WERI-Rb-1 (cell line): Measurements from ENCODE around the gene MOB2.

ENCODE experiments used
- DNase-seq: peaks from one replicate; pipeline ENCODE4 v3.0.0-alpha.2; 2020
- H3K27ac ChIP-seq: fragments of 250-450 bp; sonication (Bioruptor Pico); 2 replicates; pipeline ENCODE4 v1.5.1; 2020; ENCODE audit warnings: mild to moderate bottlenecking, moderate library complexity
- H3K27me3 ChIP-seq: fragments of 250-450 bp; sonication (Bioruptor Pico); 2 replicates; pipeline ENCODE4 v1.5.1; 2021; ENCODE audit warnings: mild to moderate bottlenecking, low read depth, moderate library complexity; ENCODE audit not compliant: insufficient read depth, severe bottlenecking
- H3K36me3 ChIP-seq: fragments of 250-450 bp; sonication (Bioruptor Pico); 2 replicates; pipeline ENCODE4 v1.5.1; 2020; ENCODE audit warnings: mild to moderate bottlenecking, moderate library complexity
- H3K4me3 ChIP-seq: 2 replicates; pipeline ENCODE4 v1.5.1; 2011; ENCODE audit warnings: low read depth, mild to moderate bottlenecking, control low read depth, low read length
- H3K9me3 ChIP-seq: fragments of 250-450 bp; sonication (Bioruptor Pico); 2 replicates; pipeline ENCODE4 v1.5.1; 2021; ENCODE audit warnings: mild to moderate bottlenecking, moderate library complexity; ENCODE audit not compliant: severe bottlenecking
- CTCF ChIP-seq: IDR thresholded peaks from 2 replicates; pipeline ENCODE4 v1.5.1; 2011; ENCODE audit warnings: low read depth, mild to moderate bottlenecking, control low read depth, inconsistent platforms, low read length

The MOB2 gene

GRCh38 chr11:1486054-1486825 is at the start of gene MOB2:
Gene MOB2 (minus strand): TSS chr11:1486779. CDS start chr11:1486556, 223 bp downstream.
- no peak for DNase-seq

GRCh38 chr11:1534682-1535081 is 48.1 kb upstream of the MOB2 start:
- DNase-seq: no peak
- Histone ChIP-seq H3K36me3 (peaks cover 2% of the 10 kb centered on the region; the same call in 1 of the 2 replicates), H3K4me3 (no peak overlapping the region), H3K27ac (no peak overlapping the region), H3K9me3 (no peaks in the 10 kb centered on the region), H3K27me3 (no peaks in the 10 kb centered on the region)
- TF ChIP-seq CTCF: no peak

More at GRCh38 chr11:1486054-1486825, at the start of gene MOB2:
- no peak for TF ChIP-seq CTCF
- Histone ChIP-seq H3K36me3 (no peaks in the 10 kb centered on the region), H3K9me3 (no peaks in the 10 kb centered on the region), H3K27me3 (no peaks in the 10 kb centered on the region), H3K4me3 (no peak within 1 kb of the TSS), H3K27ac (no peak within 1 kb of the TSS)

- Histone ChIP-seq H3K27me3 (no peaks in the 10 kb centered on the region), H3K4me3 (no peak overlapping the region), H3K27ac (no peak overlapping the region), H3K9me3 (no peaks in the 10 kb centered on the region), H3K36me3 (peaks cover 2% of the 10 kb centered on the region; the same call in 1 of the 2 replicates)
- DNase-seq: no peak
- TF ChIP-seq CTCF: no peak
Measured at GRCh38 chr11:1534171-1534570, 47.6 kb upstream of the MOB2 start.

- no peak for TF ChIP-seq CTCF
- no peaks in the 10 kb centered on the region for H3K27me3 ChIP-seq
- peaks cover 2% of the 10 kb centered on the region; the same call in 1 of the 2 replicates for H3K36me3 ChIP-seq
- H3K9me3 ChIP-seq: no peaks in the 10 kb centered on the region
- no peak for DNase-seq
- no peak overlapping the region for H3K27ac ChIP-seq
- H3K4me3 ChIP-seq: no peak overlapping the region
Measured at GRCh38 chr11:1533342-1533725, 46.8 kb upstream of the MOB2 start.

- Histone ChIP-seq H3K27ac (no peak overlapping the region), H3K4me3 (no peak overlapping the region), H3K9me3 (no peaks in the 10 kb centered on the region), H3K36me3 (peaks cover 2% of the 10 kb centered on the region; the same call in 1 of the 2 replicates), H3K27me3 (no peaks in the 10 kb centered on the region)
- TF ChIP-seq CTCF: no peak
- no peak for DNase-seq
Measured at GRCh38 chr11:1532606-1533341, 46.2 kb upstream of the MOB2 start.
